Thyroid gland (tissue), 4 donors: ENCODE measurements around the gene ARHGEF6.

Experiments
- POLR2A ChIP-seq, 2 donors: fragments of 450-650 bp; IDR thresholded peaks; one replicate each; pipeline ENCODE4 v1.6.1; 2017; ENCODE audit warnings: antibody characterized with exemption in 2 of 2, mild to moderate bottlenecking in 2 of 2, moderate library complexity in 1 of 2
- TF ChIP-seq, protein P1 (sequence below), 6 experiments: fragments of 200-600 bp in 3 of 6; fragments of 450-650 bp in 3 of 6; sonication (generic) in 3 of 6; IDR thresholded peaks; one replicate each; pipeline ENCODE4 v1.5.1; 2016 to 2019; ENCODE audit warnings: antibody characterized with exemption in 6 of 6, mild to moderate bottlenecking in 2 of 6, inconsistent platforms in 1 of 6, moderate library complexity in 1 of 6

DNA sequence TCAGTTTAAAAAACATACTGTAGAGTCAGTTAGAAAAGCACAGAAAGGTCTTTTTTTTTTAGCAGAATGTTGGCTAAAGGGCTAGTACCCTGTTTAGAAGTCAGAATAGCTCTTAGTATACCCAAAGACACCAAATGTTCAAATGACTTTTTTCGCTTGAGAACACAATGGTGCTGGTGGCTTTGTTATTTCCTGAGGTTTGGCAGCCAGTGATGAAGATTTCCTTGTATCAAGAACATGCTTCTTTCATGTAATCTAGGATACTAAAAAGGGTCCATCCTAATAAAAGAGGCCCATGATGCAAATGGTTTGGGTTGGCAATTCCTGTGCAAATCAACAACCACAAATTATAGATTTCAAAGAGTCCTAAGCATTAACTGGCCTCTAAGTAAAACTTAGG lies 153.8 kb downstream of the ARHGEF6 start:
- TF ChIP-seq, protein P1, sequence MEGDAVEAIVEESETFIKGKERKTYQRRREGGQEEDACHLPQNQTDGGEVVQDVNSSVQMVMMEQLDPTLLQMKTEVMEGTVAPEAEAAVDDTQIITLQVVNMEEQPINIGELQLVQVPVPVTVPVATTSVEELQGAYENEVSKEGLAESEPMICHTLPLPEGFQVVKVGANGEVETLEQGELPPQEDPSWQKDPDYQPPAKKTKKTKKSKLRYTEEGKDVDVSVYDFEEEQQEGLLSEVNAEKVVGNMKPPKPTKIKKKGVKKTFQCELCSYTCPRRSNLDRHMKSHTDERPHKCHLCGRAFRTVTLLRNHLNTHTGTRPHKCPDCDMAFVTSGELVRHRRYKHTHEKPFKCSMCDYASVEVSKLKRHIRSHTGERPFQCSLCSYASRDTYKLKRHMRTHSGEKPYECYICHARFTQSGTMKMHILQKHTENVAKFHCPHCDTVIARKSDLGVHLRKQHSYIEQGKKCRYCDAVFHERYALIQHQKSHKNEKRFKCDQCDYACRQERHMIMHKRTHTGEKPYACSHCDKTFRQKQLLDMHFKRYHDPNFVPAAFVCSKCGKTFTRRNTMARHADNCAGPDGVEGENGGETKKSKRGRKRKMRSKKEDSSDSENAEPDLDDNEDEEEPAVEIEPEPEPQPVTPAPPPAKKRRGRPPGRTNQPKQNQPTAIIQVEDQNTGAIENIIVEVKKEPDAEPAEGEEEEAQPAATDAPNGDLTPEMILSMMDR (IDR thresholded peaks at IDR 0.05) = no peak
- no peak for TF ChIP-seq POLR2A (IDR thresholded peaks at IDR 0.05)
